Measurements from ENCODE around the gene WSB1.

The WSB1 gene

GRCh38 chr17:27284811-27285415 is 9.0 kb upstream of the WSB1 start:
- no peak for DNase-seq (ENCODE audit: low spot score)
- no peak for TF ChIP-seq CTCF (IDR thresholded peaks at IDR 0.05; ENCODE audit: borderline replicate concordance, control extremely low read depth, extremely low read depth, insufficient read depth, missing control alignments)
- in situ Hi-C loops (cut with MboI; ENCODE audit: low sequenced_read_pairs, unreplicated experiment) = loop anchor here (25.0 kb wide), 1 partner anchor 177 kb away; the partner anchor contains the start of gene KSR1

- no peak for TF ChIP-seq CTCF (IDR thresholded peaks at IDR 0.05; ENCODE audit: borderline replicate concordance, control extremely low read depth, extremely low read depth, insufficient read depth, missing control alignments)
- DNase-seq (ENCODE audit: low spot score) = no peak
- in situ Hi-C loops (cut with MboI; ENCODE audit: low sequenced_read_pairs, unreplicated experiment) = loop anchor here (25.0 kb wide), 1 partner anchor 177 kb away; the partner anchor contains the start of gene KSR1
These were observed 8.4 kb upstream of the WSB1 start for GRCh38 chr17:27285516-27285915.

GRCh38 chr17:27288183-27288582 is 5.7 kb upstream of the WSB1 start:
- no peak for TF ChIP-seq CTCF (IDR thresholded peaks at IDR 0.05; ENCODE audit: borderline replicate concordance, control extremely low read depth, extremely low read depth, insufficient read depth, missing control alignments)
- in situ Hi-C loops (cut with MboI; ENCODE audit: low sequenced_read_pairs, unreplicated experiment) = loop anchor here (25.0 kb wide), 1 partner anchor 174 kb away; the partner anchor contains the start of gene KSR1

DNA sequence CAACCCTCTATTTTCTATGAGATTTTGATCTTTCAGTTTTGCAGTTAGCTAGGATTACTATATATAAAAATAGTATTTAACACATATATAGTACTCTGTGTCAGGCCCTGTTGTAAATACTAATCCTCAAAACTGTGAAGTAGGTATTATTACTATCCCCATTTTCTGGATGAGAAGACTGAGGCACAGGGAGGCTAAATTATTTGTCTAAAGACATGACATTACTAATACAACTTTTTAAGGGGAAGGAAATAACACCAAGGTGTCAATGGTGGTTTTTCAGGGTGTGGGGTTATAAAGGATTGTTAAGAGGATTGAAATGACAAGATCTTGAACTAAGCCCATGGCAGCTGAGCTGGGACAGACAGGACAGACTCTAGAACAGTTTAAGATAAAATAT is 4.1 kb upstream of the WSB1 start:
- in situ Hi-C loops (cut with MboI; ENCODE audit: low sequenced_read_pairs, unreplicated experiment) = loop anchor here (25.0 kb wide), 1 partner anchor 172 kb away; the partner anchor contains the start of gene KSR1
- no peak for TF ChIP-seq CTCF (IDR thresholded peaks at IDR 0.05; ENCODE audit: borderline replicate concordance, control extremely low read depth, extremely low read depth, insufficient read depth, missing control alignments)
- DNase-seq (ENCODE audit: low spot score) = no peak

More at GRCh38 chr17:27288183-27288582, 5.7 kb upstream of the WSB1 start:
- no peak for DNase-seq (ENCODE audit: low spot score)

DNA sequence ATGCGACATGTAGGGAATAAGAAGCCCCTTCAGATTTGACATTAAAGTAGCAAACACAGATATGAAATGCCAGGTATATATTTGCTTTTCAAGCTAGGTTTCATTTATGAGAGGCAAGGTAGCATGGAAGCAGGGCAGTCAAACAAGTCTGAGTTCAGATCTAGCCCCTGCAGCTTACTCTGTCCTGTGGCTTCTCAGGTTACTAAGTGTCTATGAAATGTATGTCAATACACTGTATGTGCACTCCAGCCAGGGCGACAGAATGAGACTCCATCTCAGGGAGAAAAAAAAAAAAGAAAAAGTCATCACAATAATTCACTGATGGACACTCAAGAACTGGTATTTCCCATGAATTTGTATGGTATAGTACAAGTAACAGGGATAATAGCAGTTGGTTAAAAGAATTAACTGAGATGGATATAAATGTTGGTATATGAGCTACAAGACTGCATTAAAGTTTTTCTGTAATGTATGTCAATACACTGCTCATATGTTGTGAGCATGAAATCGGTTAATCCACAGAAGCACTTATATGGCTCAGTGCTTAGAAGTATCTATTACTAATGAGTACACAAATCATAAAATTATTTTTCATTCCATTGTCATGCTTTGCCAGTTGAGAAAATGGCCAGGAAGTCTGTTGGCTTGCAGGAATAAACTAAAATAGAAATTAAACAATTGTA is 2.9 kb upstream of the WSB1 start:
- DNase-seq (ENCODE audit: low spot score) = no peak
- TF ChIP-seq CTCF (IDR thresholded peaks at IDR 0.05; ENCODE audit: borderline replicate concordance, control extremely low read depth, extremely low read depth, insufficient read depth, missing control alignments) = no peak
- in situ Hi-C loops (cut with MboI; ENCODE audit: low sequenced_read_pairs, unreplicated experiment) = loop anchor here (25.0 kb wide), 1 partner anchor 171 kb away; the partner anchor contains the start of gene KSR1

DNA sequence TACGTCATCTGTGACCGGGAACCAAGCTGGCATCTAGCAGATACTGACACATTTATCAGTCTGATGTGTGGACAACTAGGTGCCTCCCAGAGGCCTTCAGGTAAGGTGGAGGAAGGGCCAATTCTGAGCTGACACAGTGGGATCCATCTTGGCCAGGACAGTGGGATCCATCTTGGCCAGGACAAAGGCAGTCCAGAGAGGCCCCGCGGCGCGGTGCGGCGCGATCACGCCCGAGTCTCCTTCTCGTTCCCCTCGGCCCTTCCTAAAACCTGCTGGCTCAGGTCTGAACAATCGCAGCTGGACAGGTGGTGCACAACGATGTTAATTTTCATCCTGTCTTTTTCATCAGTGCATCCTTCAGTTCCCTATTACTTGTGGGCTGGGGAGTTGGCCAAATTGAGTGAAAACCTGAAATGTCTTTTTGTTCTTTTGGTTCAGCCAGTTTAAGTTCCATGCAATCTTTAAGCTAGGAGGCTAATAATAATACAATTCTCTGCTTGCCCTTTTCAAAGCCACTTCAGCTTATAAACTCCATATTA is 486 bp upstream of the WSB1 start:
- no peak for TF ChIP-seq CTCF (IDR thresholded peaks at IDR 0.05; ENCODE audit: borderline replicate concordance, control extremely low read depth, extremely low read depth, insufficient read depth, missing control alignments)
- in situ Hi-C loops (cut with MboI; ENCODE audit: low sequenced_read_pairs, unreplicated experiment) = loop anchor here (25.0 kb wide), 1 partner anchor 169 kb away; the partner anchor contains the start of gene KSR1

More for the DNA sequence above, 486 bp upstream of the WSB1 start:
- DNase-seq (ENCODE audit: low spot score) = peak; percentile 34
